Hematopoietic multipotent progenitor cell treated with erythropoietin and hydrocortisone succinate and interleukin-3 and kit ligand, for 17 days (in vitro differentiated cells): ENCODE results near the gene CX3CR1.

ENCODE experiments used
- DNase-seq: peaks from one replicate; pipeline ENCODE4 v3.0.0-alpha.2; 2015; ENCODE audit warnings: low spot score

The CX3CR1 gene

GRCh38 chr3:39222939-39223338, 56.9 kb downstream of the CX3CR1 start:
- DNase-seq, result no peak

DNA sequence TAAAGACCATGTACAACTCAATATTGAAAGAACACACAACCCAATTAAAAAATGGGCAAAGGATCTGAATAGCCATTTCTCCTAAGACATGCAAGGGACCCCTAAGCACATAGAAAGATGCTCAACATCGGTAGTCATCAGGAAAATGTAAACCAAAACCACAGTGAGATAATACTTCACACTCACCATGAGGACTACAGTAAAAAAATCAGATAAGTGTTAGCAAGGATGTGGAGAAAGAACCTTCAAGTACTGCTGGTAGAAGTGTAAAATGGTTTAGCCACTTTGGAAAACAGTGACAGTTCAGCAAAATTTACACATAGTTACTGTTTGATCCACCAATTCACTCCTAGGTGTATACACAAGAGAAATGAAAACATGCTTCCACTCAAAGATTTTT, 57.4 kb downstream of the CX3CR1 start:
- no peak for DNase-seq

DNA sequence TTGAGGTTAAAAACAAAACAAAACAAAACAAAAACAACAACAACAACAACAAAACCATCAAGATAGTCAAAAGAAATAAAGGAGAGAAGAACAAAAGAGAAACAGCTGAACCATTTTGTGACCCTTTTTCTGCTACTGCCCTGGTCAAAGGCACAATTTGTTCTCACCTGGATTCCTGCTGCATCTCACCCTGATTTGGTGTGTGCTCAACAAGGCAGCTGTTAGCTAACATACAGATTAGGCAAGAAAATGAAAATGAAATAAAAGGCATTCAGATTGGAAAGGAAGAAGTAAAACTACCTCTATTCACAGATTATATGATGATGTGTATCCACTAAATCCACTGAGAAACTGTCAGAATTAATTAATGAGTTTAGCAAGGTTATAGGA, 58.7 kb downstream of the CX3CR1 start:
- DNase-seq, result no peak

DNA sequence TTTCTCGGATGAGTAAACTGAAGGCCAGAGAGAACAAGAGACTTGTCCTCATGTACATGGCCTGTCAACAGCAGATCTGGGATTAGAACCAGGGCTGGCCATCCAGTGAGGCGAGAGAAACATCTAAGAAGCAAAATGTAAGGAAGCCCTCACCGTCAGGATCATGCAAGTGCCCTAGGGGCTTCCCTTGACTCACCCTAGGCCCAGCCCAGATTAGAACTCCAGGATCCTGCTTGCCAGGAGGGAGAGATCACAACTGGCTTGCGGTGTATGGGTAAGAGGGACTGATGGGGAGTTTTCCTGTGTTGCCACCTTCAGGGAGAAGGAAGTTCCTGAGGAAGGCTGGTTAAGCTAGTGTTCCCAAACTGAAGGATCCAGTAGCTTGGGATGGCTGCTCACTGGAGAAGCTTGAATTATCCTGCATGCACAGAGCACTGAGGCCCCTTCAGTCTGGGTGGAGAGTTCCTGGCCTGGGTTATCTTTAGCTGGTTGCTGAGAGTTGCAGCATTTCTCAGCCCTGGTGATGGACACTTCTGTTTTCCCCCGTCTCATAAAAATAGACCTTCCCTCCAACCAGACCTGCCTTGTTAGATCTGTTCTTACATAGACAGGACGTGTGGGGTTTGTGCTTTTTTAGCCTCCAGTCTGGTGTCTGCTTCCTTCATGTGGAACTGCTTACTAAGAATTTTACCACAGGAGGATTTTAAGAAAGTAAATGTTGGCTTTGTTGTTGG, 59.3 kb downstream of the CX3CR1 start:
- DNase-seq, result no peak

DNA sequence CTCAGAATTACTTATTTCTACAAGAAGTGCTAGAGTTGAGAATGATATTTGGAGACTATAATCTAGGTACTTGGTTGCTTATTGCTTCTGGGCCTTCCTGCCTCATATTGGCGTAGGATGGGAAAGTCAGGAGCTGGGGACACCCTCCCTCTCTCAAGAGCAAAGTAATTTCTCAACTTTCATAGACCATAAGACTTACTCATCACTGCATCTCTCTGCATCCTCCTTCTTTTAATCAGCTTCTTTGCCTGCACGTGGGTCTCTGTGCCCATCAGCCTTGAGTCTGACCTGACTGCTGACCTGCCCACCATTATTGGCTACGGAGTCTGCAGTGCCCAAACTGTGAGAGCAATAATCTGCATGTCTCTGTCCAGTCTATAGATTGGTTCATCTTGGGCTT, 60.1 kb downstream of the CX3CR1 start:
- DNase-seq, result no peak

- no peak for DNase-seq
Observed at GRCh38 chr3:39216176-39216790, 63.6 kb downstream of the CX3CR1 start.

- DNase-seq, result no peak
Observed at GRCh38 chr3:39213613-39214012, 66.2 kb downstream of the CX3CR1 start.
